ENCODE data around the gene ATP10B.

ATP10B gene

DNA sequence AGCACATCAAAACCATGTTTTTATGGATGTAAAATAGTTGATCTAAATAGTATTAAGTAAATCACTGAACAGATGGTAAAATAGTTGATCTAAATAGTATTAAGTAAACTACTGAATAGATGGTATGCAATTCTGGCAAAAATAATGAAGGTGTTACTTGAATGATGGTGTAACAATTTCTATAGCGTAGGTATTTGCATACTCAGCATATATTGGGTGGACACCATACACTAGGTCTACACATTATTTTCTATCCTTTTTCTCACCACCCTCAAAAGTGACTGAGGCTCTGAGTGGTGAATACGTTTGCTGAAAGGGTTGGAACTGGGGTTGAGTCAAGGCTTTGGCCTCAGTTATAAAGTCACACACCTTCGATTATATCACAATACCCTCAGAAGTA is 81.3 kb downstream of the ATP10B start:
- H3K36me3 ChIP-seq (ENCODE audit: insufficient read depth, insufficient read length, low read length) = no peaks in the 10 kb centered on the region
- H3K27me3 ChIP-seq (ENCODE audit: insufficient read depth, insufficient read length) = no peaks in the 10 kb centered on the region
- DNase-seq (ENCODE audit: low read depth, low spot score) = no peak
- no peak overlapping the region for H3K4me3 ChIP-seq (ENCODE audit: insufficient read length, low read depth)
- no peaks in the 10 kb centered on the region for H3K9me3 ChIP-seq (ENCODE audit: insufficient read depth, low read length)
- TF ChIP-seq SUZ12 (IDR thresholded peaks at IDR 0.05; ENCODE audit: extremely low read depth, insufficient read depth, insufficient read length) = no peak
- TF ChIP-seq ZNF274 (IDR thresholded peaks at IDR 0.05; ENCODE audit: low read depth, low read length) = no peak
- no peak for TF ChIP-seq YY1 (IDR thresholded peaks at IDR 0.05; ENCODE audit: insufficient read depth, insufficient read length)
- peaks cover 2% of the 10 kb centered on the region for H3K4me1 ChIP-seq (ENCODE audit: insufficient read depth, insufficient read length)
- H3K9ac ChIP-seq (ENCODE audit: insufficient read length, low read depth) = no peak overlapping the region

- Histone ChIP-seq H3K4me3 (ENCODE audit: insufficient read length, low read depth) (no peak overlapping the region), H3K9ac (ENCODE audit: insufficient read length, low read depth) (no peak overlapping the region), H3K27me3 (ENCODE audit: insufficient read depth, insufficient read length) (no peaks in the 10 kb centered on the region), H3K9me3 (ENCODE audit: insufficient read depth, low read length) (no peaks in the 10 kb centered on the region), H3K36me3 (ENCODE audit: insufficient read depth, insufficient read length, low read length) (no peaks in the 10 kb centered on the region), H3K4me1 (ENCODE audit: insufficient read depth, insufficient read length) (peaks cover 2% of the 10 kb centered on the region)
- no peak for DNase-seq (ENCODE audit: low read depth, low spot score)
- no peak for TF ChIP-seq ZNF274 (IDR thresholded peaks at IDR 0.05; ENCODE audit: low read depth, low read length)
- no peak for TF ChIP-seq YY1 (IDR thresholded peaks at IDR 0.05; ENCODE audit: insufficient read depth, insufficient read length)
- no peak for TF ChIP-seq SUZ12 (IDR thresholded peaks at IDR 0.05; ENCODE audit: extremely low read depth, insufficient read depth, insufficient read length)
These were observed 82.7 kb downstream of the ATP10B start for GRCh38 chr5:160769301-160769700.

DNA sequence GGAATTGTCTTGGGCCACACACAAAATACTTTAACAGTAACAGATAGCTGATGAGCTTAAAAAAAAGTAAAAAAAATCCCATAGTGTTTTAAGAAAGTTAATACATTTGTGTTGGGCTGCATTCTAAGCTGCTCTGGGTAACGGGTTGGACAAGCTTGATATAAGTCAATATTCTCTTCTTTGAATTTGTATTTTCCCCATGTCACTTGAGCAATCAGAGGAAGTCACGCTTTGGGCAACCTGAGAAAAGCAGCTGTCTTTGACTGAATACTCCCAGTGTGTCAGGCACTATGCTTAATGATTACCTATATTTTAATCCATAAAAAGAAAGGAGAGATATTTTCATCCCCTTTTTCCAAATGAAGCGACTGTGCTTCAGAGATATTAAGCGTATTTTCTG is 84.9 kb downstream of the ATP10B start:
- Histone ChIP-seq H3K4me3 (ENCODE audit: insufficient read length, low read depth) (no peak overlapping the region), H3K9me3 (ENCODE audit: insufficient read depth, low read length) (no peaks in the 10 kb centered on the region), H3K9ac (ENCODE audit: insufficient read length, low read depth) (no peak overlapping the region), H3K27me3 (ENCODE audit: insufficient read depth, insufficient read length) (no peaks in the 10 kb centered on the region), H3K4me1 (ENCODE audit: insufficient read depth, insufficient read length) (no peaks in the 10 kb centered on the region), H3K36me3 (ENCODE audit: insufficient read depth, insufficient read length, low read length) (no peaks in the 10 kb centered on the region)
- no peak for DNase-seq (ENCODE audit: low read depth, low spot score)
- TF ChIP-seq YY1 (IDR thresholded peaks at IDR 0.05; ENCODE audit: insufficient read depth, insufficient read length) (no peak), SUZ12 (IDR thresholded peaks at IDR 0.05; ENCODE audit: extremely low read depth, insufficient read depth, insufficient read length) (no peak), ZNF274 (IDR thresholded peaks at IDR 0.05; ENCODE audit: low read depth, low read length) (no peak)

DNA sequence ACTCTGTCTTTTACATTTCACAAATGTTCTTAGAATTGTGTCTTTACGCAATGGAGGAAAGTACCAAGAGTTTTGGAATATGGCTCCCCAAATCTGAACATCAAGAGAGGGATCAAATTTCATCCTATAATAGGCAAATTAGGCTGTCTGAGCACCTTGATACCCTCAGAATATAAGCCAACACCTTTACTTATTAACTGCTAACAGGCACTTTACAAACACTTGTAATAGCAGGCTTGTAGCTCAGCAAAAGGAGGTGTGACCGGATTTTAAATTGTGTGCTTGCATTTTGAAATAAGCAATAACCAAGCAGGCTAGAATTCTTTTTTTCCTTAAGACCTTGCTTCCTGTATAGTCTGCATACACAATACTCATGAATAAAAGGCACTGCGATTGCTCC is 92.0 kb downstream of the ATP10B start:
- Histone ChIP-seq H3K36me3 (ENCODE audit: insufficient read depth, insufficient read length, low read length) (no peaks in the 10 kb centered on the region), H3K4me1 (ENCODE audit: insufficient read depth, insufficient read length) (no peaks in the 10 kb centered on the region), H3K4me3 (ENCODE audit: insufficient read length, low read depth) (no peak overlapping the region), H3K27me3 (ENCODE audit: insufficient read depth, insufficient read length) (no peaks in the 10 kb centered on the region), H3K9ac (ENCODE audit: insufficient read length, low read depth) (no peak overlapping the region), H3K9me3 (ENCODE audit: insufficient read depth, low read length) (no peaks in the 10 kb centered on the region)
- DNase-seq (ENCODE audit: low read depth, low spot score) = no peak
- TF ChIP-seq YY1 (IDR thresholded peaks at IDR 0.05; ENCODE audit: insufficient read depth, insufficient read length) (no peak), SUZ12 (IDR thresholded peaks at IDR 0.05; ENCODE audit: extremely low read depth, insufficient read depth, insufficient read length) (no peak), ZNF274 (IDR thresholded peaks at IDR 0.05; ENCODE audit: low read depth, low read length) (no peak)

- Histone ChIP-seq H3K27me3 (ENCODE audit: insufficient read depth, insufficient read length) (no peaks in the 10 kb centered on the region), H3K36me3 (ENCODE audit: insufficient read depth, insufficient read length, low read length) (no peaks in the 10 kb centered on the region), H3K4me3 (ENCODE audit: insufficient read length, low read depth) (no peak overlapping the region), H3K9ac (ENCODE audit: insufficient read length, low read depth) (no peak overlapping the region), H3K9me3 (ENCODE audit: insufficient read depth, low read length) (no peaks in the 10 kb centered on the region), H3K4me1 (ENCODE audit: insufficient read depth, insufficient read length) (no peaks in the 10 kb centered on the region)
- TF ChIP-seq YY1 (IDR thresholded peaks at IDR 0.05; ENCODE audit: insufficient read depth, insufficient read length) (no peak), SUZ12 (IDR thresholded peaks at IDR 0.05; ENCODE audit: extremely low read depth, insufficient read depth, insufficient read length) (no peak), ZNF274 (IDR thresholded peaks at IDR 0.05; ENCODE audit: low read depth, low read length) (no peak)
- DNase-seq (ENCODE audit: low read depth, low spot score) = no peak
These were observed 94.8 kb downstream of the ATP10B start for GRCh38 chr5:160757194-160757593.

- Histone ChIP-seq H3K36me3 (ENCODE audit: insufficient read depth, insufficient read length, low read length) (no peaks in the 10 kb centered on the region), H3K27me3 (ENCODE audit: insufficient read depth, insufficient read length) (no peaks in the 10 kb centered on the region), H3K9ac (ENCODE audit: insufficient read length, low read depth) (no peak overlapping the region), H3K4me1 (ENCODE audit: insufficient read depth, insufficient read length) (no peaks in the 10 kb centered on the region), H3K9me3 (ENCODE audit: insufficient read depth, low read length) (no peaks in the 10 kb centered on the region), H3K4me3 (ENCODE audit: insufficient read length, low read depth) (no peak overlapping the region)
- TF ChIP-seq ZNF274 (IDR thresholded peaks at IDR 0.05; ENCODE audit: low read depth, low read length) = no peak
- no peak for TF ChIP-seq SUZ12 (IDR thresholded peaks at IDR 0.05; ENCODE audit: extremely low read depth, insufficient read depth, insufficient read length)
- no peak for TF ChIP-seq YY1 (IDR thresholded peaks at IDR 0.05; ENCODE audit: insufficient read depth, insufficient read length)
- DNase-seq (ENCODE audit: low read depth, low spot score) = no peak
These were observed 100.9 kb downstream of the ATP10B start for GRCh38 chr5:160750938-160751657.

GRCh38 chr5:160749682-160750081 is 102.3 kb downstream of the ATP10B start:
- TF ChIP-seq ZNF274 (IDR thresholded peaks at IDR 0.05; ENCODE audit: low read depth, low read length) (no peak), SUZ12 (IDR thresholded peaks at IDR 0.05; ENCODE audit: extremely low read depth, insufficient read depth, insufficient read length) (no peak), YY1 (IDR thresholded peaks at IDR 0.05; ENCODE audit: insufficient read depth, insufficient read length) (no peak)
- no peaks in the 10 kb centered on the region for H3K4me1 ChIP-seq (ENCODE audit: insufficient read depth, insufficient read length)

More at GRCh38 chr5:160749682-160750081, 102.3 kb downstream of the ATP10B start:
- no peak for DNase-seq (ENCODE audit: low read depth, low spot score)
- no peaks in the 10 kb centered on the region for H3K9me3 ChIP-seq (ENCODE audit: insufficient read depth, low read length)
- no peak overlapping the region for H3K9ac ChIP-seq (ENCODE audit: insufficient read length, low read depth)
- no peaks in the 10 kb centered on the region for H3K36me3 ChIP-seq (ENCODE audit: insufficient read depth, insufficient read length, low read length)
- H3K4me3 ChIP-seq (ENCODE audit: insufficient read length, low read depth) = no peak overlapping the region
- no peaks in the 10 kb centered on the region for H3K27me3 ChIP-seq (ENCODE audit: insufficient read depth, insufficient read length)
